Measurements from ENCODE around the gene ITGB5.
"Not testable (repeated sequence)": the region's sequence is repeated elsewhere in the genome, so short reads cannot be mapped to it uniquely, and the experiment has no call there.

GRCh38 chr3:124827476-124828206, 59.5 kb downstream of the ITGB5 start:
- TF ChIP-seq CTCF (conservative IDR thresholded peaks at IDR 0.05; ENCODE audit: low read depth, low read length), result peak; percentile 38
- TF ChIP-seq EZH2 (IDR thresholded peaks at IDR 0.05; ENCODE audit: borderline replicate concordance, low read depth, low read length, poor library complexity, severe bottlenecking), result not testable (repeated sequence)
